GM18951 (cell line): ENCODE measurements around the gene DVL3.
"Not testable (repeated sequence)": the region's sequence is repeated elsewhere in the genome, so short reads cannot be mapped to it uniquely, and the experiment has no call there.

Experiments
- POLR2A ChIP-seq: IDR thresholded peaks from 4 replicates; pipeline ENCODE4 v1.6.1; 2011; ENCODE audit warnings: mild to moderate bottlenecking; ENCODE audit not compliant: insufficient read length, insufficient read depth; ENCODE audit errors: extremely low read depth
- in situ Hi-C: fragments of 300-500 bp; cut with MboI; formaldehyde crosslinking; loops from one replicate; pipeline ENCODE4 v1.12.0; 2022; ENCODE audit warnings: low sequenced_read_pairs, mixed read lengths, inconsistent platforms; ENCODE audit not compliant: unreplicated experiment

DVL3 gene

GRCh38 chr3:184144505-184144904 lies 10.7 kb upstream of the DVL3 start:
- in situ Hi-C loops: no loop called here
- no peak for TF ChIP-seq POLR2A

GRCh38 chr3:184145111-184145524 lies 10.1 kb upstream of the DVL3 start:
- TF ChIP-seq POLR2A: no peak
- in situ Hi-C loops: no loop called here

- no peak for TF ChIP-seq POLR2A
- in situ Hi-C loops: no loop called here
Observed at GRCh38 chr3:184145751-184146270, 9.4 kb upstream of the DVL3 start.

- in situ Hi-C loops: no loop called here
- no peak for TF ChIP-seq POLR2A
Observed at GRCh38 chr3:184148076-184148475, 7.1 kb upstream of the DVL3 start.

- no peak for TF ChIP-seq POLR2A
- in situ Hi-C loops: no loop called here
Observed at GRCh38 chr3:184149123-184149522, 6.1 kb upstream of the DVL3 start.

- in situ Hi-C loops: not testable (repeated sequence)
Observed at GRCh38 chr3:184149770-184150169, 5.4 kb upstream of the DVL3 start.

GRCh38 chr3:184155644-184156521 lies 706 bp downstream of the DVL3 start:
- no peak for TF ChIP-seq POLR2A
- in situ Hi-C loops: no loop called here

GRCh38 chr3:184156522-184156955 lies 1.4 kb downstream of the DVL3 start:
- in situ Hi-C loops: no loop called here
- no peak for TF ChIP-seq POLR2A

GRCh38 chr3:184157206-184157605 lies 2.0 kb downstream of the DVL3 start:
- no peak for TF ChIP-seq POLR2A
- in situ Hi-C loops: no loop called here

- no peak for TF ChIP-seq POLR2A
- in situ Hi-C loops: no loop called here
Observed at GRCh38 chr3:184158404-184158803, 3.2 kb downstream of the DVL3 start.

- TF ChIP-seq POLR2A: no peak
- in situ Hi-C loops: no loop called here
Observed at GRCh38 chr3:184160456-184160855, 5.3 kb downstream of the DVL3 start.

- in situ Hi-C loops: not testable (repeated sequence)
Observed at GRCh38 chr3:184162571-184163070, 7.4 kb downstream of the DVL3 start.

- in situ Hi-C loops: no loop called here
- no peak for TF ChIP-seq POLR2A
Observed at GRCh38 chr3:184164648-184165330, 9.6 kb downstream of the DVL3 start.

GRCh38 chr3:184165543-184165942 lies 10.4 kb downstream of the DVL3 start:
- TF ChIP-seq POLR2A: no peak
- in situ Hi-C loops: no loop called here
